Mesenteric fat pad (tissue), 1 donor: Measurements from ENCODE around the gene WSCD1. TPM values are rescaled to one million over a fixed set of nuclear protein-coding genes. Genes with fewer than 3 reads are reported as not detected.

ENCODE experiments used
- DNase-seq: peaks from one replicate; pipeline ENCODE4 v3.0.0-alpha.2; 2020; ENCODE audit warnings: low spot score
- long read RNA-seq: library from polyadenylated mRNA; unstranded; transcript quantifications from one replicate; pipeline ENCODE4 v2.0.0, GENCODE V29; 2020
- total RNA-seq: library from RNA; stranded (reverse); fragmentation: NEBNext Ultra II Directional; extraction: Animal tissue kit (Norgen Biotek cat#: 25700); gene quantifications from one replicate; pipeline ENCODE4 v1.2.1, GENCODE V29; 2021
- donor health status: DM: yes; HTN: yes; CAD: no.

The WSCD1 gene
- total RNA-seq = 3.9 TPM
- long read RNA-seq = 0 reads

- DNase-seq = no peak
Observed at GRCh38 chr17:6069539-6070429, at the start of gene WSCD1. Gene WSCD1 (plus strand): TSS chr17:6070379. CDS start chr17:6080659, 10,280 bp downstream.

GRCh38 chr17:6021011-6021400, 49.2 kb upstream of the WSCD1 start:
- no peak for DNase-seq

- DNase-seq = no peak
Observed at GRCh38 chr17:6021627-6022026, 48.6 kb upstream of the WSCD1 start.

GRCh38 chr17:6023036-6023831, 46.9 kb upstream of the WSCD1 start:
- no peak for DNase-seq

- no peak for DNase-seq
Observed at GRCh38 chr17:6024576-6024975, 45.6 kb upstream of the WSCD1 start.

DNA sequence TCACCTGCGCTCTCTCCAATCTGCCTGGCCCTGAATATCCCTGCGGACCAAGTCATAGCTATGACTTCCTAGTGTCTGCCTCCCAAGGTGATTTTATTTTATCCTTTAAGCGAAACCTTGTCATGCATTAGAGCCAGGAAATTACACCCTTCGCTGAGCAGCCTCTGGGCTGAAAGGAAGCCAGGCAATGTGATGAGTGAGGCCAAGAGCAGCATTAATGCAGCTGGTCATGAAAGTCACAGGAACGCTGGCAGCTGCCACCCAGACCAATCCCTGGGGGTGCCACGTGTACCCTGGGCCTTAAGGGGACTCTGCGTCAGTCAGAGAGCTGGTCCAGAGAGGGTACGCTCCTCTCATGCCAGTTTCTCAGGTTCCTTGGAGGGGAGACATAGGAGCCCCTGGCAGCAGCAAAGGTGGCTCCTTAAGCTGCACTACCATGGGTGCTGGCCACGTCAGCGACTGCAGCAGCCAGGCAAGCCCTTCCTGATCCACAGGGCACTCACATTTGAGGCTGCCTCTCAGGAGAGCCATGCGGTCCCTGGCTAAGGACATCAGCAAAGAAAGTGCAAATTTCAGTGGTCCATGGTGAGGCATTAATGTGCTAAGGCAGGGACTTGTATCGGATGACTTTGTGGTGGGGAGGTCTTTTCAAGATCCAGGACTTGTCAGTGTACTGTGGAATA, 42.7 kb upstream of the WSCD1 start:
- peak; percentile 65 for DNase-seq

GRCh38 chr17:6028294-6028693, 41.9 kb upstream of the WSCD1 start:
- no peak for DNase-seq

GRCh38 chr17:6035801-6036394, 34.3 kb upstream of the WSCD1 start:
- no peak for DNase-seq

GRCh38 chr17:6040504-6040903, 29.7 kb upstream of the WSCD1 start:
- no peak for DNase-seq

DNA sequence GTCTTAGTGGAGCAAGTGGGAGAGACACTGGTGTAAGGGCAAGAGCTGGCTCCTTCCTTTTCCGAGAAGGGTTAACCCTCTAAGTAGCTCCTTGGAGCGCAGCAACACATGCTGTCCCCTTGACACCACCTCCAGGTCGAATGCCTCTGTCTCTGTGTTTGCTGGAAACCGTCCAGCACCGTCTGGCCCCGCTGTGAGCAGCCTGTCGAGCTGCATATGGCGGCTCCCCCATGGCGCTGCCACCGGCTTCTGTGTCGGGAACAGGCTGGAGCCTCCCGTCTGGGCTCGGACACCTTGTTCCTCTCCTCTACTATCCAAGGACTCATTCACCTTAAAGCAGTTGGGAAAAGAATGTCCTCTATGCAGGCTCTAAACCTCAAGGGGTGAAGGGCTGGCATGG, 28.9 kb upstream of the WSCD1 start:
- no peak for DNase-seq

DNA sequence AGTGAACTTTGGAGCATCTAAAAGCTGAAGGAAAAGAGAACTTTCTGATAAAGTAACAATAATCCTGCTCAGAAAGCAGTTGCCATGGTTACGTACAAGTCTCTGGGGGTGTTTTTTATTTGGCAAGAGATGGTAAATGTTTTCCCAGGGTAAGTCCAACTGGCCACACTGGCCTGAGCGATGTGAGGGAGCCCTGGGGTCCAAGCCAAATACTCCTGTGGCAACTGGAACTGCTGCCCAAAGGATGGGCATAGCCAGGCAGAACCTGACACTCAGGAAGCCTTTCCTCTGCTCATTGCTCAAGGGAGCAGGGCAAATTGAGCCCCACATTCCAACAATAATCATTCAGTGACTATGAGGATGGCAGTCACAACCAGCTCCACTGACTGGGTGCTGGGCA, 26.8 kb upstream of the WSCD1 start:
- no peak for DNase-seq

- DNase-seq = no peak
Observed at GRCh38 chr17:6044261-6044660, 25.9 kb upstream of the WSCD1 start.

DNA sequence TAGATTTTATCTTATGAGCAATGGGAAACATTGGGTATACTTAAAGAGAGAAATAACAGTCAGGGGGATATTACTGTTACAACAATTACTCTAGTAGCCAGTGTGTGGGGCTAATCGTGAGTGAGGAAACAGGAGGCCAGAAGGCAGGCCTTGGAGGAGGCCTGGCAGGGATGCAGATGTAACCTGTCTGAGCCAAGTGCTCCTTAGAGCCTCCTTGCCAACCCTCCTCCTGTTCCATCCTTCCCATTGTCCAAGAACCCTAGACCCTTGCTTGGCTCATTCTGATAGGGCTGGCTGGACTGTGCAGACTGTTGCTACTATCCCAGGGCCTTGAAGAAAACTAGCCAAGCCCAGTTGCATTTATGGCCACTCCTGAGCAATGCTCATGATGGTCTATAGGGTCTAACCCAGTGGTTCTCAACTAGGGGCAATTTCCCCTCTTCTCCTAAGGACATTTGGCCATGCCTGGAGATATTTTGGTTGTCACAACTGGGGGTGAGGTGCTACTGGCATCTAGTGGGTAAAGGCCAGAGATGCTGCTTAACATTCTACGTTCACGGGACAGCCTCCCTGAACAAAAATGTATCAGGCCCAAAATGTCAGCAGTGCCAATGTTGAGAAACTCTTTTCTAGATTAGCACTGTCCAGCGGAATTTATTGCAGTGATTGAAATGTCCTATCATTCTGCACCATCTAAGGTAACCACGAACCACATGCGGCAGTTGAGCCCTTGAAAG, 24.4 kb upstream of the WSCD1 start:
- DNase-seq = no peak

DNA sequence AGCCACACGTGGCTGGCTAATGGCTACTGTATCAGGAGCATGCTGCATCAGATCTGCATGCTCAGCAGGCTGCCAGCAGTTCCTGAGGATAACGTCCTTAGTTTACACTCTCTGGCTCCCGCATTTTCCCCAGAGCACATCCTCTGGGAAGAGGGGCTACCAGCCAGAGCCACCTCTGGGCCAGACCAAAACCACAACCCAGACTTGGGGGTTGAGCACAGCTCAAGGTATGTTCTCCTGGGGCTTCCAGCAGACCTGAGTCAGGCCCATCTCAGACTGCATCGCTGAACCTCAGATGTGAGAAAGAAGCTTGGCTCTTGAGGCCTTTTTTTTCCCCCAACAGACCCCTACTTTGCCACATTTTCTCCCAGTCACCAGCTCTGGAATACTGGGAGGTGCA, 23.7 kb upstream of the WSCD1 start:
- DNase-seq = no peak

DNA sequence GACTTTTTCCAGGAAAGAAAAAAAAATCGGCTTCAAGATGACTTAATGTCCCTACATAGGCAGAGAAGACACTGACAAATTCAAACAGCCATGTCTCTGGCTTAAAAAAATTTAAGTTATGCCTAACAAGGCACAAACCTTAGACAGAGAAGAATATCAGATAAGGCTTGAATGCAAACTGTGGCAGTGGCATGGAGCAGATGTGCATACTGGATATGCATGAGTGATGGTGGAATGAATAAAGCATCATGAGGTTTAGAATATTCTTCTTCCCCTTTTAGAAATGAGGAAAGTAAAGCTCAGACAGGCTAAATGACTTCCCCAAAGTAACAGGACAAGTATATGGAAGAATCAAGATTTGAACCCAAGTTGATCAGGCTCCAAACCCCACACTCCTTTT, 23.2 kb upstream of the WSCD1 start:
- no peak for DNase-seq

GRCh38 chr17:6047966-6048365, 22.2 kb upstream of the WSCD1 start:
- DNase-seq = no peak

- no peak for DNase-seq
Observed at GRCh38 chr17:6048486-6048885, 21.7 kb upstream of the WSCD1 start.

- no peak for DNase-seq
Observed at GRCh38 chr17:6052926-6053325, 17.3 kb upstream of the WSCD1 start.

DNA sequence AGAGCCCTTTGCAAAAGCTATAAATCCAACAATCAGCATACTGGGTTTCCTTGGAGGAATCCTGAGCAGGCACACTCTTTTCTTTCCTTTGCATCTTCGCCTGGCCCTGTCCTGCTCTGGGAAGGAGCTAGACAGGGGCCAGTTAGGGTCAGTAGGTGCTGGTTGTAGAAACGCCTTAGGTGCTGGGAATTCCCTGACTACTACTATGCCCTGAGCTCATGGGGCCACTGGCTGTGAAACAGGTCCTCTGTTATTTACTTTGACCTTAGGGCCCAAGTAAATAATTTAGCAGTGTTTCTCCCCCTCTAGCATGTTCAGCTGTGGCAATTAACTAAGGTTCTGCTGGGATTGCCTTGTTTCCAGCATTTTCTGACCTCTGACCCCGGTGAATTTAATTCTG, 15.8 kb upstream of the WSCD1 start:
- DNase-seq = no peak

DNA sequence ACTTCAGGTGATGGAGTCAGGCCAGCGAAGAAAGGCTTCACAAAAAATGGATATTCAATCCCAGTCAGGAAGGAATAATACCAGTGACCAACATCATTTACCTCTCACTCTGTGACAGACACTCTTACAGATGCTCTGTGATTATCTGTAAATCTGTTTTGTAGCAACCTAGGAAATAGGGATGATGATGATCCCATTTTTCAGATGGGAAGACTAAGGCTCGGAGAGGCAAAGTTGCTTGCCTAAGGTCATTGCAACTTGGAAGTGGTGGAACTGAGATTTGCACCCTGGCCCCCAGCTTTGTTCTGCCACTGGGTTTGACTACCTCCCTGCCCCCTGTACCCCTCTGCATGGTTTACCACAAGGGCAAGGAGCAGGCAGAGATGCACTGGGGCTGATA, 14.1 kb upstream of the WSCD1 start:
- DNase-seq = no peak

DNA sequence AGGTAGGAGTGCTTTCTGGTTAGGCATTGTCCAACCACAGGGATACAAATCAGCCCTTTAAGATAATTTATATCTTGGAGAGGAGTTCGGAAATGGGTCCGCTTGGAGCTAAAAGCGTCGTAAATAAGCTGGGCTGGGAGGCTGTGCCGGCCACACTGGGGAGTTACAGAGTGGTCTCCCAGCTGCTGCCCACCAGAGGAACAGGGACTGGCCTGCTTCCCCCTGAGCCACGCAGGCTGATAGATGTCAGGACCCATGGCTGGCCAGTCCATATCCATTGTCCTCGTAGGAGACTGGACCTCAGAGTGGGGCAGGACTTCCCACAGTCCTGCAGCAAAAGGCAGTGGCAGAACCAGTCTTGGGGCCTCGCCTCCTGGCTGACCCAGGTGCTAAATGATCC, 12.6 kb upstream of the WSCD1 start:
- DNase-seq = no peak
